Renal cortex interstitium (tissue), 15 donors: ENCODE measurements around the gene HEATR9. TPM values are rescaled to one million over a fixed set of nuclear protein-coding genes. Genes with fewer than 3 reads are reported as not detected.

ENCODE experiments used
- DNase-seq, 11 donors: peaks; one replicate each; pipeline ENCODE4 v3.0.0-alpha.2; 2013; ENCODE audit warnings: low read depth in 9 of 11, low spot score in 4 of 11; ENCODE audit errors: extremely low read depth in 1 of 11
- long read RNA-seq, 16 experiments: transcript quantifications; one replicate each; lab custom pipeline, GENCODE V29; 2026
- polyA plus RNA-seq, 3 donors: library from polyadenylated mRNA; unstranded; fragments of 120-200 nt; gene quantifications; one replicate each; pipeline ENCODE4 v1.2.1, GENCODE V29; 2013; ENCODE audit not compliant: insufficient read length in 3 of 3

Gene HEATR9, protein sequence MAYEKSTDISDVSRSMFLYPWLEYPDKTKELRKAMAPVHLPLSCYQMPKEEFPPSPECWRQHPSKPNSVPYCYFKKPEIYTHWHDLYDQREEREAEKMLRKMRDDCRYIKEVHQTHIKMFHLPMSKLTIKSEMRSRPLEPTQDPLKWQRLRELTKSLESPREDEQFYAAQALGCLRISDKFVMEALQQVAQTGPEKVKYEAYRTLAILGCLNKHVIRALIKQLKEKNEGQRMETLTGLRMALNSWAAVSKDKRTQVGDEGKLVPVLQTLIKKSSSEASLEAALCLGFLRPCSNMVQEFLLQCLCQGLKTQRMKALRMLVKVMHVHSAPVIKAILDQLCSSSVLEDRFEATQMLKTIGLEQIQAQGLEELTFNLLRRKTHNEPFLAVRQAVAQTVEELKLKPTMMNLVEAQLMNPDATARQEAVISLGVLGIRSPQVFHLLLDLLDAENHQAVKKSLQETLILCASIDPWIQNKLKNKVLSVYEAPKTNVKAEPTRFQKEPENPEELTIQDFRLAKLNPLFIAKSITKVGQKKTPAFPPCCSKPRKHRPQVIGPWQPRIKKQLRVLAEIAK
- under 1 TPM in 1 of 3 donors, not detected in 2; 0.09 TPM for polyA plus RNA-seq
- long read RNA-seq, donor 1 = 0 reads
- long read RNA-seq, donor 2 = 0 reads
- long read RNA-seq, donor 3 = 0 reads
- long read RNA-seq, donor 4 = 0 reads
- long read RNA-seq, donor 5 = 0 reads
- long read RNA-seq, donor 6 = 0 reads
- long read RNA-seq, donor 7 = 0 reads
- long read RNA-seq, donor 8 = 0 reads
- long read RNA-seq, donor 9 = 0 reads
- long read RNA-seq, donor 10 = 0 reads
- long read RNA-seq, donor 11 = 0 reads
- long read RNA-seq, donor 12 = 0 reads
- long read RNA-seq, donor 13 = 0 reads
- long read RNA-seq, donor 14 = 0 reads
- long read RNA-seq, donor 15 = 0 reads
- long read RNA-seq, donor 16 = 0 reads

DNA sequence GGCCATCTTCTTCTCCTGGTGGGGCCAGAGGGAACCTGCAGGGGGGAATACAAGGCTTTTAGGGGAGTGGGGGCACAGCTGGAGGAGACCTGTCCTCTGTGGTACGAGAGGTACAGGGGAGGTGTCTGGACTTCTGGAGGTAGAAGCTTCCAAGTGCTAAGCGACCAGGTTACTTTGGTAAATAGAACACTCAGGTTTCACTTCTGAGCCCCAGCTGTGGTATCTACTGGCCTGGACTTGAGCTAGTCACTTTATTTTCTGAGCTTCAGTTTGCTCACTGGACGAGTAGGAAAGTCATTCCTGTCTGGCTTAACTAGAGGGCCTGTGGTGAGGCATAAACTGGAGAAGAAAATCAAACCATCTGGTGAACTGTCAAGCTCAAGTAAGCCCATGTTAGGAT is at the start of gene HEATR9:
HEATR9 (minus strand) TSS at position 155 of the 400 bp plus-strand sequence; CDS start at position 6, 149 bp downstream.
- DNase-seq = no peak

DNA sequence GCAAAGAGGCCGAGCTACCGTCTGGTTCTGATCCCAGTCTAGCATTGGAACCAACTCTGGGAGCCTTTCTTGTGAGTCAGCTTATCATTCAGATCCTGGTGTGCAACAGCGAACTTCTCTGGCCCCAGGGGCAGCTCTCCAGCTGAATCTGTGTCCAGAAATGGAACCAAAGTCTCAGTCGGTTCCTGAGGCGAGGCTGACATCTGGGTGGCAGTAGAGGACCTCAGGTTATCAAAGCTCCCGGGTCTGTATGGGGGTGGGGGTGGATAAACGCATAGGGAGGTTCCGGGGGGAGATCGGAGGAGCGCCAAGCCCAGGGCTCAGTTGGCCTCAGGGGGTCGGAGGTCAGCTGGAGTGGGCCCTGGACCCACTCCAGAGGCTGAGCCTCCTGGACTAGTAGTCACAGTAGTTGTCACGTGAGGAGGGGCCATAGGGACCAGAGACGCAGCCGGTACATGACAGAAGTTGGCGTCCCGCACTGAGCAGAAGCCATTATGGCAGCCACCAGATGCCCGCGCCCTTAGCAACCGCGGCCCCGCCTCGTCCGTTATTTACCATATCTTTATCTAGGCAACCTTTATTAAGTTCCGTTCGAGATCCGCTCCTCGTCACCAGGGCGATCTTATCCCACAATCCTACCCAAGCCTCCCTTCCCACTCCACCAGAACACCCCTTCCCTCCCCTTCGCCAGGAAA is 49.0 kb upstream of the HEATR9 start:
- no peak for DNase-seq

DNA sequence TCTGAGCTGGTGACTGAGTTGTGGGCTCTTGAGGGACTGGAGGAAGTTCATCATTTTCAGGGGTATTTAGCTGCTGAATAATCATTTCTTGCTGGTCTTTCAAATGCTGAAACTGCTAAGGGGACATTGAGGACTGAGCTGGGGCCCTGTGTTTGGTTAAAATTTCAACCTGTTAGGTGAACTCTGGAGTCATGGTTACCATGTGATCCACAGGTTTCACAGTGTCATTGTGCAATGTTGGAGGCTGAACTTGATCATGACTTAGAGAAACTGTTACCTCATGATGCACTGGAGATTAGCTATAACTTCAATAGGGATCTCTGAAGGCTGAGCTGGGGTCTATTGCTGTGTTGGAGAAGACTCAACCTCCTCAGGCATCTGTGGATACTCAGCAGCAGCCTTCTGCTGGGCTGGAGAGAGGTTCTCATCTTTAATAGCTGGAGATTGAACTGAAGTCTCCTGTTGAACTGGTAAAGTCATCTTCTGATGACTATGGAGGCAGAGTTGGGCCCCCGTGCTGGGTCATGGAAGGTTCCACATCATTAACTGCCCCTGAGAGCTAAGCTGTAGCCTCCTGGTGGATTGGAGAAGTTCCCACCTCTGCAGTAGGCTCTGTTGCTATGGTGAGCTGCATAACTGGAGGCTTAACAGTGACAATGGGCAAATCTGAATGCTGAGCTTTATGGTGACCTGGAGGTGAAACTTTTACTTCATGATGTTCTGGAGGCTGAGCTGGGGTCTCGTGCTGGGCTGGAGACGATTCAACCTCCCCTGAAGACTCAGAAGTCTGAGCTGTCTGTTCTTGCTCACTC is 46.7 kb upstream of the HEATR9 start:
- DNase-seq = no peak

DNA sequence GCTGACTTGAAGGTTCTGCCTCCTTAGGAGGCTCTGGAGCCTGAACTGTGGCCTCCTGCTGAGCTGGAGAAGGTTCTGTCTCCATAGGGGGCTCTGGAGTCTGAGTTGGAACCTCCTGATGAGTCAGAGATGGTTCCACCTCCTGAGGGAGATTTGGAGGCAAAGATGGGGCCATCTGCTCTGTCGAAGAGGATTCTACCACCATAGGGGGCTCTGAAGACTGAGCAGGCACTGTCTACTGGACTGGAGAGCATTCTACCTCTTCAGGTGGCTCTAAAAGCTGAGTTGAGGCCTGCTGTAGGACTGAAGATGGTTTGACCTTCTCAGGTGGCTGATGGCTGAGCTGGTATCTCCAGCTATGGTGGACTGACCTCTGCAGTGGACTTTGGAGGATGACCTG is 45.7 kb upstream of the HEATR9 start:
- DNase-seq = no peak

DNA sequence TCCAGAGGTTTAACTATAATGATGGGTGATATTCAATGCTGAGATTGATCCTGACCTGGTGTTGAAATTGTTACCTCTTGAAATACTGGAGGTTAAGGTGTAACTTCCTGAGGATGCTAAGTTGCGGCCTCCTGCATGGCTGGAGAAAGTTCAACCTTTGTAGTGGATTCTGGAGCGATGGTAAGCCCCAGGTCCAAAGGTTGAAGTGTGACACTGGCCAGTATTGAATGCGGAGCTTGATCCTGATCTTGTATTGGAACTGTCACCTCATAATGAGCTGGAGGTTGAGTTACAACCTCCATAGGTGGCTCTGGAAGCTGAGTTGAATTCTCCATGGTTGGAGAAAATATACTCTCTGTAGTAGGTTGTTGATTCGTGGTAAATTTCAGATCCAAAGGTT is 44.9 kb upstream of the HEATR9 start:
- no peak for DNase-seq

DNA sequence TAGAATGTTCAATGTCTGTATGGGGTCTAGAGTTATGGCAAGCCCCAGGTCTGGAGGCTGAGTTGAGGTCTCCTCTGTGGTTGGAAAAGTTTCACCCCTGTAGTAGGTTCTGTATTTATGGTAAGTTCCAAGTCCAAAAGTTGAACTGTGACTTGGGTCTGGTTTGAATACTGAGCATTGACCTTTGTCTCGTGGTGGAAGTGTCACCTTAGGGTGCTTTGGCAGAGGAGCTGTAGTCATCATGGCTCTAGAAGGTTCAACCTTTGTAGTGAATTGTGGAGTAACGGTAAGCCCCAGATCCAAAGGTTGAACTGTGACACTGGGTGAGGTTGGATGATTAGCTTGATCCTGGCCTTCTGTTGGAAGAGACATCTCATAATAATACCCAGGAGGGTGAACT is 44.3 kb upstream of the HEATR9 start:
- no peak for DNase-seq

DNA sequence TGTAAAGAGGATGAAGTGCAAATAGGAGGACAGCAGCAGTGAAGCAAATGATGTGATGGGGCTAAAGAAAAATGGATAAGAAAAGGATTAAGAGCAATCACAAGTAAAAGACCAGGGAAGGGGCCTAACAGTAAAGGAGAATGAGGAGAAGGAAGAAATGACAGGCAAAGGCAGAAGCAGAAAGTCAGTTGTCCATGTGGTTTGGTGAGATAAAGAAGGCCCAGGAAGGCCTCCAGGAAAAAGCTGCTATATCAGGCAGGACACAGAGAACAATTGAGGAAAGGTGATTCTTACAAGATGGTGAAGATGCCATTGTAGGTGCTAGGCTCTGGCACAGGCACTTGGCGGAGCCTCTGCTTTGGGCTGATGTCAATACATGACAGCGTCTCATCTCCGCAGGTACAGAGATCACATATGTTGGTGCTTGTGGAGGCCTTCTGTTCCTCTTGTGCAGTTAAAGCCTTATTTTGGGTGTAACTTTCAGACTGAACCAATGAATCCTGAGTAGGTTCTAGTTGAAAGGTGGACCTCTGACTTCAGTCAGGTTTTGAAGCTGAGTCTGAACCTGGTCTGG is 43.7 kb upstream of the HEATR9 start:
- DNase-seq = no peak

DNA sequence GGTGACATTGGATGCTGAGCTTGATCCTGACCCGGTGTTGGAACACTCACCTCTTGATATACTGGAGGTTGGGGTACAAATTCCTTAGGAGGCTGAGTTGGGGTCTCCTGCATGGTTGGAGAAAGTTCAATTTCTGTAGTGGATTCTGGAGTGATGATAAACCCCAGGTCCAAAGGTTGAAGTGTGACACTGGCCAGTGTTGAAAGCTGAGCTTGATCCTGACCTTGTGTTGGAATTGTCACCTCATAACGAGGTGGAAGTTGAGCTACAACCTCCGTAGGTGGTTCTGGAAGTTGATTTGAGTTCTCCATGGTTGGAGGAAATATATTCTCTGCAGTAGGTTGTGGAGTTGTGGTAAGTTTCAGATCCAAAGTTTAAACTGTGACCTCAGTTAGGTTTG is 40.7 kb upstream of the HEATR9 start:
- no peak for DNase-seq

DNA sequence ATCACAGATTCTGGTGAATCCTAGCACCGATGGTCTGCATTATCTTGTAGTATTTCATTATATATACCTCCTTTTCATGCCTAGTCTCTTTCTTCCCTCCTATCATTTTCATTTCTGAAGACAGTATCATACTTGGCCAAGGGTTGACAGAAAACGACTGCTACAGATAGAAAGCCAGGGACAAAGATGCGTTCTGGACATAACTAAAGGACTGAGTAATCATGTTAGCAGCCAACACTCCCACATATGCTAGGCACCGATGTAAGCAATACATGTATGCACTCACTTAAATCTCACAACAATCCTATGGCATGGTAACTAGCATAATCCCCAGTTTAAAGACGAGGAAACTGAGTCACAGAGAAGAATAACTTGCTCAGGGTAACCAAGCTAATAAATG is 39.0 kb upstream of the HEATR9 start:
- no peak for DNase-seq

DNA sequence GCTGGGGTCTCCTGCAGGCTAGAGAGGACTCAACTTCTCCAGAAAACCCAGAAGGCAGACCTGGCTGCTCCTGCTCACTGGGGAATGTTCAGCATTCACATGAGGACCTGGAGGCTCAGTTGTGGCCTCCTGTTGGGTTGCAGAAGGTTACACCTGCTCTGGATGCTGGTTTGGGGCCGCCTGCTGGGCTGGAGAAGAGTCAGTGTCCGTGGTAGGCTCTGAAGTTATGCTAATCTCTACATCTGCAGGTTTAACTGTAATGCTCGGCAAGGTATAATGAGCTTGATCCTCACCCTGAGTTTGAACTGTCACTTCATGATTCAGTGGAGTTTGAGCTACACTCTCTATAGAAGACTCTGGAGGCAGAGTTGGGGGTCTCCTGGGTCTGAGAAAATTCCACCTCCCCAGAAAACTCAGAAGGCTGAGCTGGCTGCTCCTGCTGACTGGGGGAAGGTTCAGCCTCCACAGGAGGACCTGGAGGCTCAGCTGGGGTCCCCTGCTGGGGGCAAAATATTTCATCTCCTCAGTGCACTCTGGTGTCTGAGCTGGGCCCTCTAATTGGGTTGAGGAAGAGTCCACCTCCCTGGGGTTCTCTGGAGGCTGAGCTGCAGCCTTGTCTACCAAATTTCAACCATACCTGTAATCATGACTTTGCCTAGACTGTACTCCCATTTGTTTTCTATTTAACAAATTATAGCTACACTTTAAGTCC is 38.4 kb upstream of the HEATR9 start:
- no peak for DNase-seq

DNA sequence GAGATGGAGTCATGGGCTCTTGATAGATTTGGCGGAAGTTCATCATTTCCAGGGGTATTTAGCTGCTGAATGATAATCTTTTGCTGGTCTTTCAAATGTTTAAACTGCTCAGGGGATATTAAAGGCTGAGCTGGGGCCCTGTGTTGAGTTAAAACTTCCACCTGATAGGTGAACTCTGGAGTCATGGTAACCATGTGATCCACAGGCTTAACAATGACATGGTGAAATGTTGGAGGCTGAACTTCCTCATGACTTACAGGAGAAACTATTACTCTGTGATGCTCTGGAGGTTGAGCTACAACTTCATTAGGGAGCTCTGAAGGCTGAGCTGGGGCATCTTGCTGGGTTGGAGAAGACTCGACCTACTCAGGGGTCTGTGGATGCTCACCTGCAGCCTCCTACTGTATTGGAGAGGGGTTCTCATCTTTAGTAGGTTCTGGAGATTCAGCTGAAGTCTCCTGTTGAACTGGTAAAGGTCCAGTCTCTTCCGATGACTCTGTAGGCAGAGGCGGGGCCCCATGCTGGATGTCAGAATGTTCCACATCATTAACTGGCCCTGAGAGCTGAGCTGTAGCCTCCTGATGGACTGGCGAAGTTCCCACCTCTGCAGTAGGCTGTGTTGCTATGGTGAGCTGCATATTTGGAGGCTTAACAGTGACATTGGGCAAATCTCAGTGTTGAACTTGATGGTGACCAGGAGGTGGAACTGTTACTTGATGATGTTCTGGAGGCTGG is 37.7 kb upstream of the HEATR9 start:
- no peak for DNase-seq

DNA sequence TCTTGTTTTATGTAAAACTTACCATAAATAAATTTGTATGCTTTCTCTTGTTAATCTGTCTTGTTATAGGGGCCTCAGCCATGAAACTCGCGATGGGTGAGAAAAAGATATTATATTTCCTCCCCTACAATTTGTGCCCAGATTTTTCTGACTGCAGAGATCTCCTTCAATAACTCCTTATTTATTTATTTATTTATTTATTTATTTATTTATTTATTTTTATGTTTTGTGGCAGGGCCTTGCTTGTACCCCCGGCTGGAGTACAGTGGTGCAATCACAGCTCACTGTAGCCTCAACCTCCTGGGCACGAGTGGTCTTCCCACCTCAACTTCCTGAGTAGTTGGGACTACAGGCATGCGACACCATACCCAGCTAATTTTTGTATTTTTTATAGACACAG is 34.8 kb upstream of the HEATR9 start:
- no peak for DNase-seq

DNA sequence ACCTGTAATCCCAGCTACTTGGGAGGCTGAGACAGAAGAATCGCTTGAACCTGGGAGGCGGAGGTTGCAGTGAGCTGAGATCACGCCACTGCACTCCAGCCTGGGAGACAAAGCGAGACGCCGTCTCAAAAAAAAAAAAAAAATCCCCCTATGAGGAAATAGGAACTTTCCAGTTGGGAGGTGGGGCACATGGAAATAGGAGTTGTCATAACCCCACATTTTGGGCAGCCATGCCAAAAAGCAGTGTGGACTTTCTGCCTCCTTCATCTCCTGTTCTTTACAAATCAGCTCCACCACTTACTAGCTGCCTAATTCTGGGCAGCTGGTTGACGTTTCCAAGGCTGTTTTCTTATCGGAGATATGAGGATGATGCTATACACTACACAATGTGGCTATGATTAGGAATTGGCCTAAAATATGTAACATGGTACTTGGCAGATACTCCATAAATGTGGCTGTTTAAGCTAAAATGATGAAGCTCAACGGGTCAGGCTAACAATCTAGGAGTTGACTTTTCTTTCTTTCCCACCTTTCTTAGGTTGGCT is 33.0 kb upstream of the HEATR9 start:
- no peak for DNase-seq

DNA sequence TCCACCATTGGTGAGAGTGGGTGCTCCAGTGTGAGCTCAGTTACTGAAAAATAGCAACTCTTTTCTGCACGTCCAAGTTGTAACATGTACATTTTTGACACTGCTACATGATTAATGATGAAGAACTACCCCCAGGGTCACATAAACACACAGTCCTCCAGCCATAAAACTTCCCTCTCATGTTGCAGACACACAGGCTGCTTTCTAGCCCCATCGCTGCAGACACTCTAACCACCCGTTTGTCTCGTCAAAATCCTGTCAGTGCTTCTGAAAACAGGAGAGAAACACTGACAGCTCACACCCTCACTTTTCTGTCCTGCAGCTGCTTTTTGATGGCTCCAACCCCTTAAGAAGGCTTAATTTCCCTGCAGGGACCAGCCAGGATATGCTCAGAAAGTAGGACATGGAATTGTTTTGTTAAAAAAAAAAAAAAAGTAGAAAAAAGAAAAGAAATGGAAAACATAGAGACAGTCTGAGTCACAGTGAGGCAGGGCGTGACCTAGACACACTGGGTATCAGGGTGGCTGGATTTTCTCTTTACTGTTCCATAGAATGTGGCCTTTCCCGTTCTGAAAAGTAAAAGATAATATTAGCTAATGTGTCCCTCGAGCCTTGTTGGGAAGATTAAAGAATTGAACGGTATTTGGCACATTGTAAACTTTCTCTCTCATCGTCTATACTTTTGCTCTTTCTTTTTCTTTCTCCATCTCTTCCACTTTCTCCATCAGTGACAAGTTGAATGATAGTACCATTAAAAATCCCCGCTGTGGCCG is 32.2 kb upstream of the HEATR9 start:
- peak in 8 of 11 donors; percentile 35 to 62 (median 52) for DNase-seq

DNA sequence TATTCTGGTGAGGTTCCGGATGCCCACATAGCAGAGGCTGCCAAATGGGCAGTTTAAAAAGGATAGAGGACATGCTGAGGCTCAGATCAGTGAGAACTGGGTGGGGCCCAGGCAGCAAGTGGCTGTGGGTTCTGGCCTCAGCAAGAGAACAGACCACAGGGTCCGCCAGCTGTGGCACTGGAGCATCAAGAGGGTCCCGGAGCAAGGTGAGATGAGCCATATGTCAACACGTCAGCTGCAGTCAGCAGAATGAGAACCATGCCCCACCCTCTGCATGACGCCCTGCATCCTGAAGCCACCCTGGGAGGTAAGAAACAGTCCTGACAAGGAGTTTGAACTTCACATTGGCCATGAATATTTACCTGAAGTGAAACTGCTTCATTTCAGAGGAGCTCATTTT is 31.6 kb upstream of the HEATR9 start:
- no peak for DNase-seq
